Testis (tissue), 2 donors: ENCODE results near the gene NCKAP5.

Experiments
- POLR2A ChIP-seq: fragments of 450-650 bp; IDR thresholded peaks from one replicate; pipeline ENCODE4 v1.6.1; 2017; ENCODE audit warnings: antibody characterized with exemption, mild to moderate bottlenecking, moderate library complexity
- TF ChIP-seq, protein P1 (sequence below), 3 experiments: fragments of 450-650 bp in 2 of 3; fragments of 200-600 bp in 1 of 3; sonication (generic) in 1 of 3; IDR thresholded peaks; one replicate each; pipeline ENCODE4 v1.5.1; 2016 to 2019; ENCODE audit warnings: antibody characterized with exemption in 3 of 3, mild to moderate bottlenecking in 2 of 3, moderate library complexity in 1 of 3

DNA sequence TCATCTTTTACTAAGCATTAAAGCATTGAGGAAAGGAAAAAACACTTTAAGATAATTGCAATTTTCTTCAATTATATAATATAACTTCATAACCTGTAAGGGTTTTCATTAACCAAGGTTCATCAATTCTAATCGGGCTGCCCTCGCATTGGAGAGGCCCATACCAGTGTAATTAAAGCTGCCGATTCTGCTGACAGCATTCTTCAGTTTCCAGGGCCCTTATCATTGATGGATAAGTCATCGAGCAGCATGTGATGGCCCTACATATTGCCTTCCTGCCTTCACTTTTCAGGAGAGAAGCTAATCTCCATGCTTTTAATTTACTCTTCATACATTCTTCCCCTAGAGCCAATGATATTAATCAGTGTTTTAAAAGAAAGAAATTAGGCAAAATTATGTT is 92.0 kb downstream of the NCKAP5 start:
- TF ChIP-seq, protein P1, sequence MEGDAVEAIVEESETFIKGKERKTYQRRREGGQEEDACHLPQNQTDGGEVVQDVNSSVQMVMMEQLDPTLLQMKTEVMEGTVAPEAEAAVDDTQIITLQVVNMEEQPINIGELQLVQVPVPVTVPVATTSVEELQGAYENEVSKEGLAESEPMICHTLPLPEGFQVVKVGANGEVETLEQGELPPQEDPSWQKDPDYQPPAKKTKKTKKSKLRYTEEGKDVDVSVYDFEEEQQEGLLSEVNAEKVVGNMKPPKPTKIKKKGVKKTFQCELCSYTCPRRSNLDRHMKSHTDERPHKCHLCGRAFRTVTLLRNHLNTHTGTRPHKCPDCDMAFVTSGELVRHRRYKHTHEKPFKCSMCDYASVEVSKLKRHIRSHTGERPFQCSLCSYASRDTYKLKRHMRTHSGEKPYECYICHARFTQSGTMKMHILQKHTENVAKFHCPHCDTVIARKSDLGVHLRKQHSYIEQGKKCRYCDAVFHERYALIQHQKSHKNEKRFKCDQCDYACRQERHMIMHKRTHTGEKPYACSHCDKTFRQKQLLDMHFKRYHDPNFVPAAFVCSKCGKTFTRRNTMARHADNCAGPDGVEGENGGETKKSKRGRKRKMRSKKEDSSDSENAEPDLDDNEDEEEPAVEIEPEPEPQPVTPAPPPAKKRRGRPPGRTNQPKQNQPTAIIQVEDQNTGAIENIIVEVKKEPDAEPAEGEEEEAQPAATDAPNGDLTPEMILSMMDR (IDR thresholded peaks at IDR 0.05): no peak
- no peak for TF ChIP-seq POLR2A
